HG02870 (cell line): ENCODE results near the gene COL4A1.

ENCODE experiments used
- ATAC-seq: cut with Tn5 transposase; IDR thresholded peaks from one replicate; pipeline ENCODE4 v1.9.1; 2021; ENCODE audit warnings: mild to moderate bottlenecking, moderate library complexity; ENCODE audit not compliant: unreplicated experiment

The COL4A1 gene

GRCh38 chr13:110279684-110280083 lies 27.3 kb downstream of the COL4A1 start:
- no peak for ATAC-seq

DNA sequence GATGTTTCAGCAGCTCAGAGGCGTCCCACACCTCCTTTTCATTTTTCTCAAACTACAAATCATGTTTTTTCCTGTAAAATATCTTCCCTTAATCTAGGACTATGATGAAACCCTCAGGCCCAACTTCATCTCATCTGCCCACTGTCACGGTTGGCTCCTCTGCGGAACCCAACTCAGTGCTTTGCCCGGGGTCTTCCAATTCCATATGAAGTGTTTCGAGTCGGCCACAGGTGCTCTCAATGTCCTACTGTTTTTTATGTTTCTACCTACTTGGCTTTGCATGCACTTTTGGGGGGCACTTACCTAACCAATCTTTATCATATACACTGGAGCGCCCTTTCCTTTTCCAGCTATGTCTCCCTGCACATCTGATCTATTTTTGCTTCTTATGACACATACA lies 28.1 kb downstream of the COL4A1 start:
- no peak for ATAC-seq

- ATAC-seq: no peak
These were observed 29.5 kb downstream of the COL4A1 start for GRCh38 chr13:110277357-110277975.

DNA sequence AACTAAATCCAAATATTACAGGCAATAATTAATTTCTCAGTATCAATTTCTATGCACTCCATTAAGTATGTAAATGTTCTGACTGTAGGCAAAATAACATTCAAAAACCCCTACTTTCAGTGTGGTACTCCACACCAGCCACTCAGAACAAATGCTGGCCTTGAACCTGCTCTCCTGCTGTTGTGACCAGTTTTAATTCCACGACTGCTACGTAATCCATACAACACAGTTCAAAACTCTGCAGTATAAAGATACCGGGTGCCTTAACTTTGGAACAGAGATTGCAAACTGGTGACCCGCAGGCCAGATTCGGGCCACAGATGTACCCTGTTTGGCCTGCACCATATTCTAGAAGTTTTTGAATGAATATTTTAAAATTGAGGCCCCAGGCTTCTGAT lies 30.4 kb downstream of the COL4A1 start:
- no peak for ATAC-seq

DNA sequence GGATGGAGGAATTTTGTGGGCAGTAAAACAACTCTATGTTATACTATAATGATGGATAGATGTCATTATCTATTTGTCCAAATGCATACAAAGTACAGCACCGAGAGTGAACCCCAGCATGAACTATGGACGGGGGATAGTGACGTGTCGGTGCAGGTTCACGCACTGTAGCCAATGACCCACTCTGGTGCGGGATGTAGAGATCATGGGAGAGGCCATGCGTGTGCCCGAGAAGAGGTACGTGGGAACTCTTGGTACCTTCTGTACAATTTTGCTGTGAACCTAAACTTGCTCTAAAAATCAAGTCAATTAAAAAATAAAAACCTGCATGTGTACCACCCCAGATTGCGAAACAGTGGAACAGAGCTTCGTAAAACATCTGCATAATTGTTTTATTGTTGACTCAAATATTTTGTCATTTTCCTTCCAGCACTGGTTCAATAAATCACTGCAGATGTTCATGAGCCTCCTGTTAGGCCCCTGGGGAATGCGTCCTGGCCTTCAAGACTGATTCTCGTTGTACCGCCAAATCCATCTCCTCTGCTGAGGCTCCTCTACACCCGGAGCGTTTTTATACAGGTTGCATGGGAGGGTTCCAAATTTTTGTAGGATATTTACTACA lies 30.9 kb downstream of the COL4A1 start:
- ATAC-seq: no peak

DNA sequence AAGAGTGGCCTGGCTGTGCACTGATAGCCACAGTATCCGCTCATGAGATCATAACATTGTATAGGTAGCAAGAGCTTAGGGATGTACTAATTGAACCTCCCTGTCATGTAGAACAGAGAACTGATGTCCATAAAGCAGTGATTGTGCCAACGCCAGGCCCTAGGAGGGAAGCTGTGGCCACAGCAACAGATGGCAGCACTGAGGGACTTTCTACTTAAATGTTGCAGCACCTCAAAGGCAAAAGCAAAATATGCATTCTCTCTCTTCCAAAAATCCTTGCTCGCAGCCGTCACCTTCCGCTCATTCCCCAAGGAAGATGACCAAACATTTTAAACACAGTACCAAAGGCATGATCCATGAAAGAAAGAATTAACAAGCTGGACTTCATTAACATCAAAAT lies 32.3 kb downstream of the COL4A1 start:
- no peak for ATAC-seq

DNA sequence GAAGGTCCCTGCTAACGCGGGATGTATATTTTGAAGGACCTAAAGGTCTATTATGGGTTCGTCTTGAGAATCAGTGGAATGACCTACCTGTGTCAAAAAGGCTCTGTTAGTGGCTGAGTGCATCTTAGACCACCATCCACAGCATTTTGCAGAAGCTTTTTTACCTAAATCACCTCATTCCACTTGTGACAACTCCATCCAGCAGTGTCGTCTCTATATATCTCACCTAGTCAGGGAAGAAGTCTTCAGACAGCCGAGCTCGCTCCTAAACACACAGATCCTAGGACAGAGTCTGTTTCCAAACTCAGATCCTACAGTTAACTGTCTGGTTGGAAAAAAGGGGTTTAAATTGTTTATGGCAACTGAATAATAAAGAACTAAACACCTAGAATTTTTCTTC lies 33.7 kb downstream of the COL4A1 start:
- no peak for ATAC-seq

DNA sequence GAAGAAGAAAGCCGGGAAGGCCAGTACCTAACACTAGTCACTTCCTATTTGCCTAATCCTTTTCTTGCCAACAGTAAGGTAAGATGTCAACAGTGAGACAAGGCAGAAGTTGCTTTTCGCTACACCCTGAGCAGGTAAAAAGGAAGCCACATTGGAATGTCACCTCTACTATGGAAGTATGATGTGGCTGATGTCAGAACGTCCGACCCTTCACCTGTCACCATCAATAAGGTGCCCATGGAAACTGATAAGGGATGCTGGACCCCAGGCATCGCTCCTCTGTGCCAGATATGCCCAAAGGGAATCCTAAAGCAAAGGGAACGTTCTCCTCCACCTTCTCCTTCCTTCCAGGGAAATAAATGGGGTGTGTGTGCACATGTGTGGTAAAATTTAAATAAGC lies 34.3 kb downstream of the COL4A1 start:
- no peak for ATAC-seq

- no peak for ATAC-seq
These were observed 34.7 kb downstream of the COL4A1 start for GRCh38 chr13:110272227-110272626.

- no peak for ATAC-seq
These were observed 35.6 kb downstream of the COL4A1 start for GRCh38 chr13:110271313-110271712.

GRCh38 chr13:110270507-110270906 lies 36.5 kb downstream of the COL4A1 start:
- no peak for ATAC-seq

DNA sequence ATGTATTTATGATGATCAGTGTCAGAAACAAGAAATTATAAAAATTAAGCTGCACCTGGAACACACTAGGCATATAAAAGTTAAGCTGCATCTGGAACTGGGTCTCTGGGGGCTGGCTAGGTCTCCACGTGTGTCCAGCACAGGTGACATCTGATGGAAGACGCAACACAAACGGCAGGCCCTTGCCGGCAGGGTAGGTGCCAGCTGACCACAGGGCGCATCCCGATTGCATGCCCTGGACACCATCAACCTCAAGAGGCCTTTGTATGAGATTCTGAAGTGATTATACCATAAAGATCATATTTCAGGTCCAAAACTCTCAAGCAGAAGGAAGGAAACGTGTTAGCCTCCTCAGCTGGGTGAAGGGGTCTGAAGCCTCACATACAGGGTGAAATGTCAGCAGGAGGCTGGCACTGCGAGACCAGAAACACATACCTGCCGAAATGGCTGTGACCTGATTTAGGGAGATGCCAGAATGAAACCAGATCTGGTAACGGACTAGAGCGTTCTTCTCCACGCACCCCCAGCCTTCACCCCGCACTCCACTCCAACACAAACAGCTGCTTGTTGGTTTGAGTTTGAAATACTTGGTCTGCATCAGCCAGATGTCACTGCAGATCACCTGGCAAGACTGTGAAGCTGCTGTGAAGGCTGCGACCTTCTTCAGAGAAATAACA lies 37.3 kb downstream of the COL4A1 start:
- ATAC-seq: no peak

DNA sequence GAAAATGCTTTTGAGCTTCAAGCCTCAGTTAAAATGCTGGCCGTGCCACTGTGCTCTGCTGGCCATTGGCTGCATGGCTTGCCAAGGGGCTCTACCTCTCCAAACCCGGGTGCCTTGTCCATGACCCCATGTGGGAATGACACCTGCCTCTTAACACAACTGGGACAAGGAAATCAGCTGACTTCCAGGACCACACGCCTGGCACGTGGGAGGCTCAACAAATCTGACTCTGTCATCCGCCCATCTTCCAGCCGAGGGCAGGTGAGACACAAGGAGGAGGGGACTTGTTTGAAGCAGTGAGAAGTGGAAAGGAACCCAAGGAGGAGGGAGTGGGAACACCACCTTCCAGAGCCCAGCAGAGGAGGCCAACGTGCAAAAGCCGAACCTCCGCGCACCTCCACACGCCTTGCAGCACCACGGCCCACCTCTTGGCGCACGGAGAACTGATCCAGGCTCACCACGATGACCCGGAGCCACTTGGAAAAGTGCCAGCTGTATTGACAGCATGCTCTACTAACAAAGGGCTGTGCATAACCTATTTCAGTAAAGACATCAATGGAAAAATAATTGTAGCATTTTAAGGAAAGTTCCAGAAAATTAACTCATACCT lies 38.3 kb downstream of the COL4A1 start:
- ATAC-seq: no peak

- no peak for ATAC-seq
These were observed 38.9 kb downstream of the COL4A1 start for GRCh38 chr13:110268061-110268460.

- ATAC-seq: no peak
These were observed 40.0 kb downstream of the COL4A1 start for GRCh38 chr13:110266983-110267382.

- no peak for ATAC-seq
These were observed 40.5 kb downstream of the COL4A1 start for GRCh38 chr13:110266431-110266809.

DNA sequence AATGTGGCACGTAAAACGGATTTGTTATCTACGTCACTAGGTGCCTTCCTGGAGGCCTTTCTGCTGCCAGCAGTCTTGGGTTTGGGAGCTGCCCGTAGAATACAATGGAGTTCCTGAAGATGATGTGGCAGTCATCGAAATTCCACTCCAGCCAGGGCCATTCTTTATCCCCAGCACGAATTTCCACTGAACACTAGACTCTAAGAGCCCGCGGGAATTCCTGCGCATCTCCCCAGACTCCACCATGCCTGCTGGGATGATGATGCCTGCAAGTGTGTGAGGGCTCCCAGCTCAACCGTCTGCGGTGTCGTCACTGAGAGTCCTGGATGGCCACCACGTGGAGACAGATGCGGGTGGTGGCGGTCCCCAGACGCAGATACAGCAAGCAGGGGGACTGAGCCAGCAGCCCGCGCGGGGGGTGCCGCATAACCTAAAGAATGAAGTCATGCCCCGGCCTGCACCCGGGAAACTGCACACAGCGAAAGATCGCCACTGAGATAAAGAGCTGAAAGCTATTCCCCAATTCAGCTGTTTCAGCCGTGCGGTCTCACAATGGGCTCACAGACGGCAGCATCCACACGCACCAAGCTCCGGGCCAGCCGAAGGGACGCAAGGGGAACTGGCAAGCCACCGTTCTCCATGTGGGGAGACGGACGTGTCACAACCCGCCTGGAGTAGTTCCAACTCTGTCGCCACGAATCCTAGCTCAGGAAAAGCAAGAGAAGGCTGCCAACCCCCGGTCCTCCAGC lies 41.1 kb downstream of the COL4A1 start:
- ATAC-seq: no peak

GRCh38 chr13:110265341-110265681 lies 41.6 kb downstream of the COL4A1 start:
- ATAC-seq: no peak

DNA sequence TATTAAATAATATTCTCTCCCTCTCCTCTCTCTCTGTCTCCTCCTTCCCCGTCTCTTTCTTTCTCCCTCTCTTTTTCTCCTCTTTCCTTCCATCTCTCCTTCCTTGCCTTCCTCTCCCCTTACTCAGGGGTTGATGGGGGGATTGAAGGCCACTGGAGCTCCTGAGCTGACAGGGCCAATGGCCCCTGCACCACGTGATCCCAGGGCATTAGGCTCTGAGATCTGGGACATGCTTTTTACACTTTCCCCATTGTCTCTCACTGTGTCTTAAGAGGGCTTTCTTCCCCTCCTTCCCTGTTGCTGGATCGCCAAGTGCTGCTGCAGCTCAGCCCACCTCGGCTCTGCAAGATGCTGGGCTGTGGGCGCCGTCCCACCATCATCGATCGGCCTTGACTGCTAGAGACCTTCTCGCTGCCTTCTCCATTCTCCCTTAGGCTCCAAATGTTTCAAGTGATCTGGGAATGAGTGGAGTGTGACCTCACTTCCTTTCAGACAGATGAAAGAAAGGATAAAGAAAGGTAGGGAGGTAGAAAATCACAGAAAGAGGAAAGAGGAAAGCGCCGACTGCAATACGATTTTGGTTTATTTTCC lies 42.2 kb downstream of the COL4A1 start:
- no peak for ATAC-seq

- ATAC-seq: no peak
These were observed 43.1 kb downstream of the COL4A1 start for GRCh38 chr13:110263888-110264287.

DNA sequence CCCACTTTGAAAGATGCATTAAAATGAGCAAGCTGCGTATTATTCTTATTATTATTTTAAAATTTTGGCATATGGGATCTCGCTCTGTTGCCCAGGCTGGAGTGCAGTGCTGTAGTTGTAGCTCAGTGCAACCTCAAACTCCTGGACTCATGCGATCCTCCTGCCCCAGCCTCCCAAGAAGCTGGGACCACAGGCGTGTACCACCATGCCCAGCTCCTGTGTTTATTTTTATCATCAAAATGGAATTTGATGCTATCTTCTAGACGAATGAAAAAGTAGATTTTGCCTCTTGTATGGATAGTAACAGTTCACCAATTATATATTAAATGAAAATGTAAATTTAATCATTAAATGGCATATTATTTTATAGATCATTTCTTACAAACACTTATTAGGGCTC lies 43.6 kb downstream of the COL4A1 start:
- no peak for ATAC-seq
